Tibial artery (tissue), 4 donors: Measurements from ENCODE around the gene PPFIBP2.
A peak's percentile ranks its signal among the peaks of the same experiment; 100 is the strongest.

ENCODE experiments used
- DNase-seq, 2 donors: peaks; one replicate each; pipeline ENCODE4 v3.0.0-alpha.2; 2019
- H3K27ac ChIP-seq, 2 donors: fragments of 200-600 bp; sonication (generic) in 1 of 2; 1 replicate in 1 of 2; 2 replicates in 1 of 2; pipeline ENCODE4 v1.5.1; 2018 to 2019; ENCODE audit warnings: mild to moderate bottlenecking in 1 of 2
- H3K27me3 ChIP-seq, 2 donors: fragments of 200-600 bp; sonication (generic) in 1 of 2; one replicate each; pipeline versions ENCODE4 v1.5.1 to v1.6.0; 2016 to 2019
- H3K36me3 ChIP-seq, 3 donors: fragments of 200-600 bp; sonication (generic) in 2 of 3; one replicate each; pipeline ENCODE4 v1.5.1; 2016 to 2019; ENCODE audit warnings: mild to moderate bottlenecking in 2 of 3
- H3K4me1 ChIP-seq, 4 donors: fragments of 200-600 bp; sonication (generic) in 2 of 4; 1 replicate in 3 of 4; 2 replicates in 1 of 4; pipeline ENCODE4 v1.5.1; 2016 to 2019
- H3K4me3 ChIP-seq, 2 donors: fragments of 200-600 bp; sonication (generic) in 1 of 2; 1 replicate in 1 of 2; 2 replicates in 1 of 2; pipeline ENCODE4 v1.5.1; 2018 to 2019; ENCODE audit warnings: mild to moderate bottlenecking in 2 of 2
- H3K9me3 ChIP-seq, 3 donors: fragments of 200-600 bp; sonication (generic) in 1 of 3; one replicate each; pipeline ENCODE4 v1.5.1; 2016 to 2019
- CTCF ChIP-seq, 2 experiments: fragments of 200-600 bp in 1 of 2; fragments of 450-650 bp in 1 of 2; IDR thresholded peaks; one replicate each; pipeline ENCODE4 v1.5.1; 2017 to 2019; ENCODE audit warnings: antibody characterized with exemption in 2 of 2, mild to moderate bottlenecking in 1 of 2, moderate library complexity in 1 of 2
- intact Hi-C: fragments of 100-400 bp; cut with DNase I; formaldehyde crosslinking; loops from one replicate; pipeline ENCODE4 v1.15.0; 2023; ENCODE audit warnings: low total_unique reads

Gene PPFIBP2

GRCh38 chr11:7480113-7480512 lies 33.7 kb upstream of the PPFIBP2 start:
- TF ChIP-seq CTCF (IDR thresholded peaks at IDR 0.05), result no peak
- intact Hi-C loops, result no loop called here
- Histone ChIP-seq H3K4me1 (peaks cover 0 to 7% (median 4%) of the 10 kb centered on the region in 4 donors), H3K27ac (no peak overlapping the region), H3K4me3 (no peak overlapping the region), H3K9me3 (no peaks in the 10 kb centered on the region), H3K27me3 (no peaks in the 10 kb centered on the region), H3K36me3 (no peaks in the 10 kb centered on the region)
- no peak for DNase-seq

GRCh38 chr11:7484131-7484530 lies 29.7 kb upstream of the PPFIBP2 start:
- intact Hi-C loops, result no loop called here
- no peak for DNase-seq
- no peak for TF ChIP-seq CTCF (IDR thresholded peaks at IDR 0.05)
- Histone ChIP-seq H3K4me3 (no peak overlapping the region), H3K36me3 (no peaks in the 10 kb centered on the region), H3K27ac (no peak overlapping the region), H3K9me3 (no peaks in the 10 kb centered on the region), H3K27me3 (no peaks in the 10 kb centered on the region), H3K4me1 (peaks cover 0 to 30% (median 15%) of the 10 kb centered on the region in 4 donors)

- Histone ChIP-seq H3K4me1 (peaks cover 0 to 30% (median 15%) of the 10 kb centered on the region in 4 donors), H3K27ac (peak overlapping the region; percentile 18 to 52), H3K27me3 (no peaks in the 10 kb centered on the region), H3K36me3 (no peaks in the 10 kb centered on the region), H3K9me3 (no peaks in the 10 kb centered on the region), H3K4me3 (no peak overlapping the region)
- intact Hi-C loops, result no loop called here
- TF ChIP-seq CTCF (IDR thresholded peaks at IDR 0.05), result no peak
- no peak for DNase-seq
Observed at GRCh38 chr11:7484645-7485044, 29.2 kb upstream of the PPFIBP2 start.

GRCh38 chr11:7485186-7486097 lies 28.4 kb upstream of the PPFIBP2 start, which contains the start of gene OLFML1:
TSS of gene OLFML1 (plus strand) at chr11:7485506. CDS start at chr11:7485876, 370 bp downstream.
- peaks cover 0 to 30% (median 15%) of the 10 kb centered on the region in 4 donors for H3K4me1 ChIP-seq
- intact Hi-C loops, result no loop called here
- peak within 1 kb of the TSS; percentile 39 to 41 for H3K4me3 ChIP-seq
- H3K27ac ChIP-seq, result peak within 1 kb of the TSS; percentile 18 to 52
- no peaks in the 10 kb centered on the region for H3K9me3 ChIP-seq
- no peaks in the 10 kb centered on the region for H3K36me3 ChIP-seq
- no peak for TF ChIP-seq CTCF (IDR thresholded peaks at IDR 0.05)
- no peak for DNase-seq
- H3K27me3 ChIP-seq, result no peaks in the 10 kb centered on the region

- Histone ChIP-seq H3K27me3 (no peaks in the 10 kb centered on the region), H3K36me3 (peaks cover 0 to 2% (median 0%) of the 10 kb centered on the region in 3 donors), H3K4me3 (peak overlapping the region; percentile 39 to 41), H3K9me3 (no peaks in the 10 kb centered on the region), H3K27ac (peak overlapping the region; percentile 18 to 52), H3K4me1 (peaks cover 0 to 30% (median 15%) of the 10 kb centered on the region in 4 donors)
- TF ChIP-seq CTCF (IDR thresholded peaks at IDR 0.05), result no peak
- no peak for DNase-seq
- intact Hi-C loops, result no loop called here
Observed at GRCh38 chr11:7486098-7486780, 27.6 kb upstream of the PPFIBP2 start.
